GM21576 (cell line): ENCODE results near the gene GPR68.
"Not testable (repeated sequence)": the region's sequence is repeated elsewhere in the genome, so short reads cannot be mapped to it uniquely, and the experiment has no call there.

Experiments
- ATAC-seq: cut with Tn5 transposase; IDR thresholded peaks from one replicate; pipeline ENCODE4 v1.9.1; 2021; ENCODE audit warnings: mild to moderate bottlenecking, moderate library complexity; ENCODE audit not compliant: unreplicated experiment

Gene GPR68

GRCh38 chr14:91254461-91254860 is 10.0 kb upstream of the GPR68 start:
- ATAC-seq = no peak

DNA sequence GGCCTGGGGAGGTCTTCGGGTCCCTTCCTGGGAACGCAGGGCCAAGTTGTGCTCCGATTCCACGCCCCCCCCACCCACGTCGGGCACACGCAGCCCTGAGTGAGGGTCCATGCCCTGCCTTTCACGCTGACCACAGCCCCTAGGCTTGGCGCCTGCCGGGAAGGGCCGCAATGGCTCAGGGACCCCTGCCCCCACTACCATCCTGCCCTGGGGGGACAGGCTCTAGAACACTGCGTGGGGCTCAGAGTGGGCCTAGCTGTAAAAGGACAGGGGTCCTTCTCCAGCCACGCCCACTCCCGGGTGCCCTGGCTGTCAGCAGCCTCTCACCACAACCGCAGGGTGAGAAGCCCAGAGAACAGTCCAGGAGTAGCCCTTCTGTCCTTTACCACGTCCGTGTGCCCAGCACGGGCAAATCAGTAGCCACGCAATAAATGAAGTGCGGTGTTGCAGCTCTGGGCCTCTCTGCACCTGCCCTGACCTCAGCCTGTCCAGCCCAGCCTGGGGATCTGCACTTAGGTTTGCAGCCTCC is 9.4 kb upstream of the GPR68 start:
- ATAC-seq = no peak

GRCh38 chr14:91252871-91253794 is 8.6 kb upstream of the GPR68 start:
- no peak for ATAC-seq

GRCh38 chr14:91250912-91251311 is 6.4 kb upstream of the GPR68 start:
- ATAC-seq = no peak

DNA sequence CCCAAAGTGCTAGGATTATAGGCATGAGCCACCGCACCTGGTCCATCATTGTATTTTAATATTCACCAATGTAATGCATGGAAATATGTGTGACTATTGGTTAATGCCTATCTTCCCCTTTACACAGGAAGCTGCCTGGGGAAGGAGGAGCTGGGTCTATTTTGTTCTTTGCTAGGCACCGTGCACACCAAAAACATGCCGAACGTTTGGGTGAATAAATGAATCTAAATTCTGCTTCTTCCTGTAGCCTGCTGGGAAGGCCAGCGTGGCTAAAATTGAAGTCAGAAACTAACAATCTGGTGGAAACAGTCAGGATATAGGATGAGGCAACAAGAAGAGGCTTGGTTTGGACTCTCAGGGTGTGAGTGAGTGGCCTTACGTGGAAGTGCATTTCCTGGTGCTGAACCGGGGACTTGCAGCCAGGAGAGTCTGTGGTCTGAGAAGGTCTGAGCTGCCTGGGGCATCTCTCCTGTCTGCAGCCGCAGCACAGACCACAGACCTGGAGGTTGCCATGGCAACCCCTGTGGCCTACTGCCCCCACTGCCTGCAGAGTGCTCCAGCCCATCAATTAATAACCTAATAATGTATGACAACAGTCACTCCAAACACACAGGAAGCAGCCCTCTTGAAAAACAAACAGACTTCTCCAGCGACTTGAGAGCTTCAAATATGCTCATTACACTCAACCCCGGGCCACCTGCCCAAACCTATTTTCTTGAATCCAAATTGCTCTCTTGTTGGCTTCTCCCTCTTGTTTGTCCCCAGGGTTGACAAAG is 5.5 kb upstream of the GPR68 start:
- peak; percentile 84 for ATAC-seq

GRCh38 chr14:91246051-91246852 is 1.7 kb upstream of the GPR68 start:
- no peak for ATAC-seq

GRCh38 chr14:91245616-91246015 is 1.1 kb upstream of the GPR68 start:
- not testable (repeated sequence) for ATAC-seq

DNA sequence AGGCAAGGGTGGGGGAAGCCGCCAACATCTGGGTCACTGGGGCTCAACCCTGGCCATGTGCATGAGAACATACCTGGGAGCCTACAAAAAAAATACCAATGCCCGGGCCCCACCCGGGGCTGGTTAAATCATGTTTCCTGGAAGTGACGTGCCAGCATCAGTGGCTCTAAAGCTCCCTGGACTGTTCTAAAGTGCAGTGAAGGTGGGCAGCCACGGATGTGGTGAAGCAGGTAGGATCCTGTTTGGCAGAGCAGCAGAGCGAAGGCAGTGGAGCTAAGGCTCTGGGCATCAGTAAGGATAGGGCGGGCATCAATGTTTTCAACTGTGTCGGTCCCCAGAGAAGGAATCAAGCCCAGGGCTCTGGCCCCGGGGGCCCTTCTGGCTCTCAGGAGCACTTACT is 525 bp upstream of the GPR68 start:
- ATAC-seq = no peak

DNA sequence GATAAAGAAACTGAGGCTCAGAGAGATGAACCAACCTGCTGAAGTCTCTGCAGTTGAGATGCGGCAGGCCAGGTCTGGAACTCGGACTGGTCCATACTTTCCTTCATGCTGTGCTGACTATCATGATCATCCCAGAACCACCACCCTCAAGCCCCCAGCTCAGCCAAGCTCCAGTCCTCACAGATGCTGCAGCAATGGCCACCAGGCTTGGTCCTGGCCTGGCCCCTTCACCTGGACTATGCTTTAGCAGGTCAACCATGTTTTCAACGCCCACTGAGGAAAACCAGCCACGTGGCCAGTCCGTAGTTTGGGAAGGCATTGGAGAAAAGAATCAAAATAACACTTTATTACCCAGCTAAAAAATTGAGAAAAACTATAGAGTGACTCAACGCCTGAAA is 1.4 kb downstream of the GPR68 start:
- ATAC-seq = no peak

DNA sequence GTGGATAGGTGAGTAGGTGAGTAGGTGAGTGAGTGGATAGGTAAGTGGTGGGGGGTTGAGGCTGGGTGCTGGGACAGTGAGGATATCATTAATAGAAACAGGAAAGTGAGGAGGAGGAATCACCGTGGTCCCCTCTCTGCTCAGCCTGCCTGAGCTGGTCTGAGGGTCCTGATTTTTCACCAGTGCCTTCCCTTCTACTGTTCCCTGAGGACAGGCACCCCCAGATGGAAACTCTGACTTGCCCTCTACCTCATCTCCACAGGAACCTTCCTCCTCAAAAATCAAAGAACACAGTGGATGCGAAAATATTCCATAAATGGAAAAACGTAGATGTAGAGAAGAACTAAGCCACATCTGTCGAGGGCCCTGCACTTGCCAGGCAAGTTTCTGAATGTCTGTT is 1.9 kb downstream of the GPR68 start:
- no peak for ATAC-seq

DNA sequence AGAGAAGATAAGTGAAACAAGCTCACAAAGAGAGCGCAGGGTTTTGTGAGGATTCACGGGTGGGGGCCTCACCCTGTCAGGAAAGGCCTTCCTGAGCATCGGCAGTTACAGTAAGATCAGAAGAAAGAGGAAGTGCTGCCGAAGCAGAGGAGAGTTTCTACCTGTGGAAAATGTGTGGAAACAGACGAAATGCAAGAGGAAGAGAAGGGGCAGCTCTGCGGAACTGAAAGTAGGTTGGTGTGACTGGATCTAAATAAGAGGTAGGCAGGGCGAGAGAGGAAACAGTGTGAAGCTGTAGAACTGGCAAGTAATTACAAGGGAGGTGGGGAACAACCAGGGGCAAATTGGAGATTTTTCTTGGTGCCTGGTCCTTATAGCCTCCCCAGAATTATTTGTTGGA is 2.6 kb downstream of the GPR68 start:
- peak; percentile 64 for ATAC-seq

GRCh38 chr14:91238661-91239060 is 5.8 kb downstream of the GPR68 start:
- ATAC-seq = no peak

DNA sequence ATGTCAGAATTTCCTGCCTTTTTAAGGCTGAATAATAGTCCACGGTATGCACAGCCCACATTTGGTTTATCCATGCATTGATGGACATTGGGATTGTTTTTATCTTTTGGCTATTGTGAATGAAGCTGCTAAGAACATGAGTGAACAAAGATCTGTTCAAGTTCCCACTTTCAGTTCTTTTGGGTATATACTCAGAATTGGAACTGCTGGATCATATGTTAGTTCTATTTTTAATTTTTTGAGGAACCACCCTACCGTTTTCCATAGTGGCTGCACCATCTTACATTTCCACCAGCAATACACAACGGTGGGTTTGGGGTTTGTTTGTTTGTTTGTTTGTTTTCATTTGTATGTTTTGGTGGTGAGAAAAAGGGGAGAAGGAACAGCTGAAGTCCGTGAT is 6.4 kb downstream of the GPR68 start:
- ATAC-seq = no peak

DNA sequence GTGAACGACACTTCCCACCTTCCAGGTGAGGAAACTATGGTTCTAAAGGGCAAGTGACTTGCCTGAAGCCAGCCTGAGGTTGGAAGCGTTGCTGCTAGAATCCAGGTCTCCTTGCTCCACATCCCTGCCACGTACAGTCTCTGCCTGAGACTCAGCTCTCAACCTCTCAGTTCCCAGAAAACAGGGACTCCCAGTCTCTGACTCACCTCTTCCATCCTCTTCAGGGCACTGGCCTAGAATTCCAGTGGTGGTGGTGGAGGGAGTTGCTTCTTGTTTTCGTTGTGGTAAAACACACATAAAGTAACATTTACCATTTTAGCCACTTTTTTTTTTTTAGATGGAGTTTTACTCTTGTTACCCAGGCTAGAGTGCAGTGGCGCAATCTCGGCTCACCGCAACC is 7.3 kb downstream of the GPR68 start:
- ATAC-seq = no peak

GRCh38 chr14:91235841-91236240 is 8.7 kb downstream of the GPR68 start:
- ATAC-seq = no peak

GRCh38 chr14:91234791-91235114 is 9.8 kb downstream of the GPR68 start:
- ATAC-seq = no peak

DNA sequence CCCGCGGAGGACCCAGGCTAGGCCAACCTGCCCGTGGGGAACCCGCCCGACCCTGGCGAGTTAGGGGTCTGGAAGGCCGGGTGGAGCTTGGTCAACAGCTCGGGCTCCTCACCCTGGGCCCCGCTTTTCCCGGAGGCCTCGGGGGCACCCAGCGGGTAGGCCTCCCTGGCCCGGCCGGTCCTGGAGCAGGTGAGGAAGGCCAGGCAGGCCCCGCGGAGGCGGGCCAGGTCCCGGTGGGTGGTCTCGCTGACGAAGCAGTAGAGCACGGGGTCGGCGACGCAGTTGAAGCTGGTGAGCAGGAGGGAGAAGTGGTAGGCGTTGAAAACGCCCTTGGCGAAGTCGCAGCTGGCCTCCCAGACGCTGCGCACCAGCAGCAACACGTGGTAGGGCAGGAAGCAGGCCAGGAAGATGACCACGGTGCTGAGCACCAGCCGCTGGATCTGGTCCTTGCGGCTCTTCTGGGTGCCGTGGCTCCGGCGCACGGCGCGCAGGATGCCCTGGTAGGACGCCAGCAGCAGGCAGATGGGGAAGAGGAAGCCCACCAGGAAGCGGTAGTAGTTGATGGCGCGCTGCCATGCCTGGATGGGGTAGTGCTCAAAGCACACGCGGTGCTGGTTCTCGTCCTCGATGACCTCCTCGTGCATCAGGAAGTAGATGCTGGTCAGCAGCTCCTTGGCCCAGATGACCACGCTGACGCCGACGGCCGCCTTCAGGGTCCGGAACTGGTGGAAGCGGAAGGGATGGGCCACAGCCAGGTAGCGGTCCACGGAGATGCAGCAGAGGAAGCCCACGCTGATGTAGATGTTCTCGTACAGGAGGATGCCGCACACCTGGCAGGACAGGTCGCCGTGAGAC is 10.3 kb downstream of the GPR68 start:
- ATAC-seq = no peak

- ATAC-seq = no peak
These were observed 11.9 kb downstream of the GPR68 start for GRCh38 chr14:91232603-91233002.

DNA sequence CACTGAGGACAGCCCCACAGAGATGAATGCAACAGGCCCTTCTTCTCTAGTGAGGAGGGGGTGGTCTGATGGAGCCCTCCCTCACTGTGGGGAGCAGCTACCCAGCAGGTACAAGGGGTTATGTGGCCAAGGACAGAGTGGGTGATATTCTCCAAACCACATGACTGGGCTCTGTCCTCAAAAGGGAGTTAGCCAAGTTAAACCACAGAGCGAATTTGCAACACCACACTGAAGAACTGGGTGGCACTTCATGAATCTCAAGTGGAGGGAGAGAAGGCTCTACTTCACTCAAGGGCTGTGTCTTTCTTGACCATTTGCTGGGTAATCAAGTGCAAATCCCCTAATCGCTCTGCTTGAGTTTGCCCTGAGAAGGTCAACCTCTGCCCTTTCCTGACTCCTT is 12.5 kb downstream of the GPR68 start:
- ATAC-seq = no peak

DNA sequence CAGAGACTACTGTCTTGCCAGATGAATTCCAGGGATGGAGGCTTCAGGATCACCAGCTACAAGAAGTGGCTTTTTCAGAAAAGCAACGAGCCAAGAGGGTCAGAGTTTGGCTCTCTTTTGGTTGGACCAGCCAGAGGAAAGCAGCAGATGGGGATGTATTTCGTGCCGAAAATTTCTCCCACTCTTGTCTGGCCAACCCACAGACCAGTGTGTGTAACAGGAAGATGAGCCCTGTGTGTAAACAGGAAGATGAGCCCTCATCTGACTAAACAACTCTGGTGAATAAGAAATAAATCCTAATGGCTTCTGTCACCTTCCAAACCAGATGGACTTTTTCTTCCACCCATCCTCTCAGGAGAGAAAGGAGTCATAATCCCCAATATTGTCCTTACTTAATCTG is 13.1 kb downstream of the GPR68 start:
- ATAC-seq = no peak
